HEK293 (cell line): Measurements from ENCODE around the gene CMIP.

ENCODE experiments used
- CTCF ChIA-PET: fragments of 350-600 bp; formaldehyde crosslinking; extraction: SDS; loops from one replicate; lab custom pipeline; 2021; ENCODE audit warnings: antibody characterized with exemption; lab: Yijun Ruan, JAX
- POLR2A ChIA-PET: fragments of 300-600 bp; formaldehyde crosslinking; extraction: SDS; loops from one replicate; lab custom pipeline; 2020; ENCODE audit warnings: antibody characterized with exemption, inconsistent platforms; lab: Yijun Ruan, JAX
- H3K27ac ChIP-seq: fragments of 200-500 bp; sonication (Bioruptor generic); 2 replicates; pipeline ENCODE4 v1.5.1; 2014; ENCODE audit warnings: low read depth, low read length, control low read depth, inconsistent platforms; ENCODE audit errors: extremely low read depth
- H3K36me3 ChIP-seq, 2 experiments: fragments of 200-500 bp in 1 of 2; sonication (Bioruptor generic) in 1 of 2; 1 replicate in 1 of 2; 2 replicates in 1 of 2; pipeline ENCODE4 v1.5.1; 2014 to 2017; ENCODE audit warnings: inconsistent platforms in 2 of 2, low read length in 2 of 2; ENCODE audit not compliant: control insufficient read depth in 2 of 2, insufficient read depth in 1 of 2
- H3K4me1 ChIP-seq: fragments of 200-500 bp; sonication (Bioruptor generic); 2 replicates; pipeline ENCODE4 v1.5.1; 2014; ENCODE audit warnings: mild to moderate bottlenecking, low read length, inconsistent platforms; ENCODE audit not compliant: control insufficient read depth, insufficient read depth
- H3K4me3 ChIP-seq: 2 replicates; pipeline ENCODE4 v1.5.1; 2011; ENCODE audit warnings: low read depth, mild to moderate bottlenecking, control low read depth, low read length, moderate library complexity
- H3K9me3 ChIP-seq: fragments of 200-500 bp; sonication (Bioruptor generic); 2 replicates; pipeline ENCODE4 v1.5.1; 2014; ENCODE audit warnings: low read depth, low read length, inconsistent platforms; ENCODE audit not compliant: control insufficient read depth, insufficient read depth
- SP3 ChIP-seq: fragments of 450-650 bp; formaldehyde crosslinking; IDR thresholded peaks from 2 replicates; pipeline ENCODE4 v1.5.1; 2016; ENCODE audit warnings: missing biosample characterization, missing genetic modification characterization
- ZBTB7A ChIP-seq: fragments of 450-650 bp; formaldehyde crosslinking; IDR thresholded peaks from 2 replicates; pipeline ENCODE4 v1.5.1; 2016; ENCODE audit warnings: low read depth, missing biosample characterization, missing genetic modification characterization
- ZNF174 ChIP-seq: fragments of 450-650 bp; formaldehyde crosslinking; IDR thresholded peaks from 2 replicates; pipeline ENCODE4 v1.5.0; 2017; ENCODE audit warnings: missing biosample characterization, mild to moderate bottlenecking, missing genetic modification characterization
- ZNF433 ChIP-seq: fragments of 450-650 bp; formaldehyde crosslinking; IDR thresholded peaks from 2 replicates; pipeline ENCODE4 v1.5.1; 2016; ENCODE audit warnings: missing biosample characterization, missing genetic modification characterization, low read depth
- ZNF555 ChIP-seq: fragments of 450-650 bp; formaldehyde crosslinking; conservative IDR thresholded peaks from 2 replicates; pipeline ENCODE4 v1.5.1; 2017; ENCODE audit warnings: missing biosample characterization, mild to moderate bottlenecking, missing genetic modification characterization, inconsistent platforms
- ZNF624 ChIP-seq: fragments of 450-650 bp; formaldehyde crosslinking; IDR thresholded peaks from 2 replicates; pipeline ENCODE4 v1.5.1; 2017; ENCODE audit warnings: missing biosample characterization, missing genetic modification characterization
- ZNF629 ChIP-seq: fragments of 450-650 bp; formaldehyde crosslinking; IDR thresholded peaks from 2 replicates; pipeline ENCODE4 v1.5.1; 2017; ENCODE audit warnings: missing biosample characterization, missing genetic modification characterization
- ZNF670 ChIP-seq: fragments of 450-650 bp; formaldehyde crosslinking; IDR thresholded peaks from 2 replicates; pipeline ENCODE4 v1.5.1; 2016; ENCODE audit warnings: missing biosample characterization, missing genetic modification characterization, low read depth
- ZNF747 ChIP-seq: fragments of 450-650 bp; formaldehyde crosslinking; IDR thresholded peaks from 2 replicates; pipeline ENCODE4 v1.5.1; 2016; ENCODE audit warnings: missing biosample characterization, missing genetic modification characterization
- ZNF76 ChIP-seq: fragments of 450-650 bp; formaldehyde crosslinking; IDR thresholded peaks from 2 replicates; pipeline ENCODE4; 2016; ENCODE audit warnings: low read depth, missing biosample characterization, missing genetic modification characterization, borderline replicate concordance
- ZSCAN30 ChIP-seq: fragments of 450-650 bp; IDR thresholded peaks from 2 replicates; pipeline ENCODE4 v1.5.1; 2018; ENCODE audit warnings: missing biosample characterization, mild to moderate bottlenecking, missing genetic modification characterization, moderate library complexity
- TF ChIP-seq, protein P1 (sequence below): fragments of 450-650 bp; formaldehyde crosslinking; IDR thresholded peaks from 2 replicates; pipeline ENCODE4 v1.5.1; 2016; ENCODE audit warnings: missing biosample characterization, missing genetic modification characterization
- TF ChIP-seq, protein P2 (sequence below): fragments of 450-650 bp; formaldehyde crosslinking; IDR thresholded peaks from 2 replicates; pipeline ENCODE4 v1.5.1; 2016; ENCODE audit warnings: missing biosample characterization, missing genetic modification characterization
- TF ChIP-seq, protein P3 (sequence below): fragments of 450-650 bp; formaldehyde crosslinking; optimal IDR thresholded peaks from 2 replicates; pipeline ENCODE3; 2016; ENCODE audit warnings: missing biosample characterization, mild to moderate bottlenecking, missing genetic modification characterization
- TF ChIP-seq, protein P4 (sequence below): fragments of 450-650 bp; formaldehyde crosslinking; IDR thresholded peaks from 2 replicates; pipeline ENCODE4 v1.5.1; 2016; ENCODE audit warnings: missing biosample characterization, missing genetic modification characterization

The CMIP gene

DNA sequence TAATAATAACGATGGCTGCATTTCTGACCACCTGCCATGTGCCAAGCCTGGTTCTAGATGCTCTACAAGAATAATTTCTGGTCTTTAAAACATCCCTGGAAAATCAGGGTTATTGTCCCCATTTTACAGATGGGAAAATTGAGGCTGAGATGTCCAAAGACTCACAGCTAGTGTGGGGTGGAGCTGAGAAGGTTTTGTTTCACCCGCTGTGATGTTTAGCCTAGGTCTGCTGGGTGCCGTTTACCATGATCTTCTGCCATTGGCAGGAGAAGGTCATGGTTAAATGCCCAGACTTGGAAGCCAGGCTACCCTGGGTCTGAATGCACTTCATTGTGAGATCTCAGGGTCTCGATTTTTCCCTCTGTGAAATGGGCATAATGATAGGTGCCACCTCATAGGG lies 175.4 kb downstream of the CMIP start:
- TF ChIP-seq, protein P1, sequence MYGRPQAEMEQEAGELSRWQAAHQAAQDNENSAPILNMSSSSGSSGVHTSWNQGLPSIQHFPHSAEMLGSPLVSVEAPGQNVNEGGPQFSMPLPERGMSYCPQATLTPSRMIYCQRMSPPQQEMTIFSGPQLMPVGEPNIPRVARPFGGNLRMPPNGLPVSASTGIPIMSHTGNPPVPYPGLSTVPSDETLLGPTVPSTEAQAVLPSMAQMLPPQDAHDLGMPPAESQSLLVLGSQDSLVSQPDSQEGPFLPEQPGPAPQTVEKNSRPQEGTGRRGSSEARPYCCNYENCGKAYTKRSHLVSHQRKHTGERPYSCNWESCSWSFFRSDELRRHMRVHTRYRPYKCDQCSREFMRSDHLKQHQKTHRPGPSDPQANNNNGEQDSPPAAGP (tag by site-specific recombination) = no peak
- no peak for TF ChIP-seq ZNF624 (tag by site-specific recombination)
- TF ChIP-seq ZSCAN30 = no peak
- TF ChIP-seq, protein P2, sequence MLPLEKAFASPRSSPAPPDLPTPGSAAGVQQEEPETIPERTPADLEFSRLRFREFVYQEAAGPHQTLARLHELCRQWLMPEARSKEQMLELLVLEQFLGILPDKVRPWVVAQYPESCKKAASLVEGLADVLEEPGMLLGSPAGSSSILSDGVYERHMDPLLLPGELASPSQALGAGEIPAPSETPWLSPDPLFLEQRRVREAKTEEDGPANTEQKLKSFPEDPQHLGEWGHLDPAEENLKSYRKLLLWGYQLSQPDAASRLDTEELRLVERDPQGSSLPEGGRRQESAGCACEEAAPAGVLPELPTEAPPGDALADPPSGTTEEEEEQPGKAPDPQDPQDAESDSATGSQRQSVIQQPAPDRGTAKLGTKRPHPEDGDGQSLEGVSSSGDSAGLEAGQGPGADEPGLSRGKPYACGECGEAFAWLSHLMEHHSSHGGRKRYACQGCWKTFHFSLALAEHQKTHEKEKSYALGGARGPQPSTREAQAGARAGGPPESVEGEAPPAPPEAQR (tag by site-specific recombination) = no peak
- no peak for TF ChIP-seq ZNF433 (tag by site-specific recombination)
- POLR2A ChIA-PET = no interaction called here
- CTCF ChIA-PET = interaction anchor here (1.1 to 1.4 kb wide), 2 partner anchors 11 to 104 kb away, joined by 4 read pairs; no protein-coding TSS in a partner anchor
- H3K27ac ChIP-seq = no peak overlapping the region
- no peaks in the 10 kb centered on the region for H3K4me1 ChIP-seq
- H3K4me3 ChIP-seq = no peak overlapping the region
- H3K9me3 ChIP-seq = no peaks in the 10 kb centered on the region
- peaks cover 0 to 21% of the 10 kb centered on the region in 2 experiments; a peak in 1 of 3 replicates for H3K36me3 ChIP-seq

DNA sequence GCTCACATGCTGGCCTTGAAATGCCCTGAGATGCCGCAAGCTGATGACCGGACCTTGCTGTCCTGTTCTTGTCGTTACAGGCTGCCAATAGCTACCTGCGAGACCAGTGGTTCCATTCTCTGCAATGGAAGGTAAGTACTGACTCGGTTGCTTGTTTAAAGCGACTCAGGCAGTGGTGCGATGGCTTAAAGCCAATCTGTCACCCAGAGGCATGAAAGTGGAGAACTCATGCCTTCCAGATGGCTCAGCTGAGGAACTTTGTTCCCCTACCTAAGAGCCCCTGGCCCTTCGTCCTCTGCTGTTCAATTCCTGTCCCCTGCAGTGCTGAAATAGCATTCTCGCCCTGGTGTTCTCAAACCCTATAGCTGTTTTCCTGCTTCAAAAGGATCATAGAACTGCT lies 176.2 kb downstream of the CMIP start:
- H3K27ac ChIP-seq = no peak overlapping the region
- ChIA-PET CTCF (interaction anchor here (1.1 to 2.7 kb wide), 4 partner anchors 10 to 109 kb away, joined by 4 to 15 read pairs (median 4); no protein-coding TSS in a partner anchor), POLR2A (no interaction called here)
- H3K4me1 ChIP-seq = no peaks in the 10 kb centered on the region
- H3K9me3 ChIP-seq = no peaks in the 10 kb centered on the region
- H3K36me3 ChIP-seq = peaks cover 0 to 21% of the 10 kb centered on the region in 2 experiments; a peak in 1 of 3 replicates
- TF ChIP-seq ZNF747 (tag by site-specific recombination) (no peak), ZNF174 (tag by site-specific recombination) (no peak), SP3 (tag by site-specific recombination) (no peak)
- TF ChIP-seq, protein P3, sequence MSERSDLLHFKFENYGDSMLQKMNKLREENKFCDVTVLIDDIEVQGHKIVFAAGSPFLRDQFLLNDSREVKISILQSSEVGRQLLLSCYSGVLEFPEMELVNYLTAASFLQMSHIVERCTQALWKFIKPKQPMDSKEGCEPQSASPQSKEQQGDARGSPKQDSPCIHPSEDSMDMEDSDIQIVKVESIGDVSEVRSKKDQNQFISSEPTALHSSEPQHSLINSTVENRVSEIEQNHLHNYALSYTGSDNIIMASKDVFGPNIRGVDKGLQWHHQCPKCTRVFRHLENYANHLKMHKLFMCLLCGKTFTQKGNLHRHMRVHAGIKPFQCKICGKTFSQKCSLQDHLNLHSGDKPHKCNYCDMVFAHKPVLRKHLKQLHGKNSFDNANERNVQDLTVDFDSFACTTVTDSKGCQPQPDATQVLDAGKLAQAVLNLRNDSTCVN (tag by site-specific recombination) = no peak
- TF ChIP-seq, all 188 proteins: peak for 0
- H3K4me3 ChIP-seq = no peak overlapping the region

DNA sequence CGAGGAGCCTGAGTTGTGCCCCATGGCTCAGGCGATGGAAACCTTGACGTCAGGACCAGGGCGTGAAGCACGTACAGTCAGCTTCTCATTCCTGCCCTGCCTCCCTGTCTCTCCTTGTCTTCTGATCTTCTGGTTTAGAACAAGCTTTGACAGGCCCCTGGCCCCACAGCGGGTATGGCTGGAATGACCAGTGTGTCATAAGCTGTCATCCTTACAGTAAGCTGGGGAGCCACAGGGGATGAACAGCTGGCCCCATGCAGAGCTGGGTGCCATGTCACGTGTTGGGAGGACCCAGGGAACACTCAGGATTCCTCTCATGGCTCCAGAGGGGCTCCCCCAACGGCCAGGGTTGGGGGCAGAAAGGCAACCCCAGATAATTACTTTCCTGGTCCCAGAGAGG lies 176.9 kb downstream of the CMIP start:
- no peak overlapping the region for H3K27ac ChIP-seq
- TF ChIP-seq ZNF76 (tag by site-specific recombination) (no peak), ZNF629 (tag by site-specific recombination) (no peak), ZBTB7A (tag by site-specific recombination) (no peak), ZNF670 (tag by site-specific recombination) (no peak), ZNF555 (tag by site-specific recombination) (no peak)
- TF ChIP-seq, protein P4, sequence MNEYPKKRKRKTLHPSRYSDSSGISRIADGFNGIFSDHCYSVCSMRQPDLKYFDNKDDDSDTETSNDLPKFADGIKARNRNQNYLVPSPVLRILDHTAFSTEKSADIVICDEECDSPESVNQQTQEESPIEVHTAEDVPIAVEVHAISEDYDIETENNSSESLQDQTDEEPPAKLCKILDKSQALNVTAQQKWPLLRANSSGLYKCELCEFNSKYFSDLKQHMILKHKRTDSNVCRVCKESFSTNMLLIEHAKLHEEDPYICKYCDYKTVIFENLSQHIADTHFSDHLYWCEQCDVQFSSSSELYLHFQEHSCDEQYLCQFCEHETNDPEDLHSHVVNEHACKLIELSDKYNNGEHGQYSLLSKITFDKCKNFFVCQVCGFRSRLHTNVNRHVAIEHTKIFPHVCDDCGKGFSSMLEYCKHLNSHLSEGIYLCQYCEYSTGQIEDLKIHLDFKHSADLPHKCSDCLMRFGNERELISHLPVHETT = no peak
- H3K9me3 ChIP-seq = no peaks in the 10 kb centered on the region
- peaks cover 0 to 18% of the 10 kb centered on the region in 2 experiments; a peak in 1 of 3 replicates for H3K36me3 ChIP-seq
- no peaks in the 10 kb centered on the region for H3K4me1 ChIP-seq
- POLR2A ChIA-PET = no interaction called here
- H3K4me3 ChIP-seq = no peak overlapping the region
- CTCF ChIA-PET = interaction anchor here (0.8 to 2.7 kb wide), 7 partner anchors 9 to 109 kb away, joined by 3 to 15 read pairs (median 4); no protein-coding TSS in a partner anchor
